ENCODE results near the gene TRIM41.
A peak's percentile ranks its signal among the peaks of the same experiment; 100 is the strongest.

GRCh38 chr5:181205761-181206649 lies 17.1 kb upstream of the TRIM41 start:
- TF ChIP-seq, protein P1, sequence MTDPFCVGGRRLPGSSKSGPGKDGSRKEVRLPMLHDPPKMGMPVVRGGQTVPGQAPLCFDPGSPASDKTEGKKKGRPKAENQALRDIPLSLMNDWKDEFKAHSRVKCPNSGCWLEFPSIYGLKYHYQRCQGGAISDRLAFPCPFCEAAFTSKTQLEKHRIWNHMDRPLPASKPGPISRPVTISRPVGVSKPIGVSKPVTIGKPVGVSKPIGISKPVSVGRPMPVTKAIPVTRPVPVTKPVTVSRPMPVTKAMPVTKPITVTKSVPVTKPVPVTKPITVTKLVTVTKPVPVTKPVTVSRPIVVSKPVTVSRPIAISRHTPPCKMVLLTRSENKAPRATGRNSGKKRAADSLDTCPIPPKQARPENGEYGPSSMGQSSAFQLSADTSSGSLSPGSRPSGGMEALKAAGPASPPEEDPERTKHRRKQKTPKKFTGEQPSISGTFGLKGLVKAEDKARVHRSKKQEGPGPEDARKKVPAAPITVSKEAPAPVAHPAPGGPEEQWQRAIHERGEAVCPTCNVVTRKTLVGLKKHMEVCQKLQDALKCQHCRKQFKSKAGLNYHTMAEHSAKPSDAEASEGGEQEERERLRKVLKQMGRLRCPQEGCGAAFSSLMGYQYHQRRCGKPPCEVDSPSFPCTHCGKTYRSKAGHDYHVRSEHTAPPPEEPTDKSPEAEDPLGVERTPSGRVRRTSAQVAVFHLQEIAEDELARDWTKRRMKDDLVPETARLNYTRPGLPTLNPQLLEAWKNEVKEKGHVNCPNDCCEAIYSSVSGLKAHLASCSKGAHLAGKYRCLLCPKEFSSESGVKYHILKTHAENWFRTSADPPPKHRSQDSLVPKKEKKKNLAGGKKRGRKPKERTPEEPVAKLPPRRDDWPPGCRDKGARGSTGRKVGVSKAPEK (CRISPR knock-in tag; IDR thresholded peaks at IDR 0.05; ENCODE audit: borderline replicate concordance): no peak
- no peak for TF ChIP-seq ZNF3 (CRISPR knock-in tag; IDR thresholded peaks at IDR 0.05)
- no peak for TF ChIP-seq TBL1XR1 (IDR thresholded peaks at IDR 0.05; ENCODE audit: borderline replicate concordance, low read length, partially characterized antibody)
- TF ChIP-seq TBX3 (IDR thresholded peaks at IDR 0.05; ENCODE audit: borderline replicate concordance): no peak
- peak; percentile 2; the same call in 1 of the 2 replicates for TF ChIP-seq ZNF777 (CRISPR knock-in tag; IDR thresholded peaks at IDR 0.05)
- TF ChIP-seq ARID3A (IDR thresholded peaks at IDR 0.05; ENCODE audit: low read depth, low read length): no peak
- no peak; the same call in 1 of the 2 replicates for TF ChIP-seq ZNF224 (CRISPR knock-in tag; IDR thresholded peaks at IDR 0.05)
- no peak for TF ChIP-seq RCOR2 (CRISPR knock-in tag; IDR thresholded peaks at IDR 0.05)
- no peak for TF ChIP-seq SNRNP70 (IDR thresholded peaks at IDR 0.05; ENCODE audit: low read depth, low read length)
- TF ChIP-seq ZNF772 (CRISPR knock-in tag; IDR thresholded peaks at IDR 0.05): peak; percentile 1; the same call in 1 of the 2 replicates
- TF ChIP-seq NONO (IDR thresholded peaks at IDR 0.05): no peak
- no peak for TF ChIP-seq NONO (CRISPR knock-in tag; conservative IDR thresholded peaks at IDR 0.05)
- no peak for TF ChIP-seq CTCF (CRISPR knock-in tag; IDR thresholded peaks at IDR 0.05)
- no peak for TF ChIP-seq ZNF331 (CRISPR knock-in tag; IDR thresholded peaks at IDR 0.05)
- no peak for TF ChIP-seq EP300 (IDR thresholded peaks at IDR 0.05; ENCODE audit: low read depth in 2 of 2, low read length in 2 of 2)
- TF ChIP-seq EP300 (CRISPR knock-in tag; IDR thresholded peaks at IDR 0.05; ENCODE audit: borderline replicate concordance): no peak
